ENCODE results near the gene FOXP3.

Gene FOXP3

DNA sequence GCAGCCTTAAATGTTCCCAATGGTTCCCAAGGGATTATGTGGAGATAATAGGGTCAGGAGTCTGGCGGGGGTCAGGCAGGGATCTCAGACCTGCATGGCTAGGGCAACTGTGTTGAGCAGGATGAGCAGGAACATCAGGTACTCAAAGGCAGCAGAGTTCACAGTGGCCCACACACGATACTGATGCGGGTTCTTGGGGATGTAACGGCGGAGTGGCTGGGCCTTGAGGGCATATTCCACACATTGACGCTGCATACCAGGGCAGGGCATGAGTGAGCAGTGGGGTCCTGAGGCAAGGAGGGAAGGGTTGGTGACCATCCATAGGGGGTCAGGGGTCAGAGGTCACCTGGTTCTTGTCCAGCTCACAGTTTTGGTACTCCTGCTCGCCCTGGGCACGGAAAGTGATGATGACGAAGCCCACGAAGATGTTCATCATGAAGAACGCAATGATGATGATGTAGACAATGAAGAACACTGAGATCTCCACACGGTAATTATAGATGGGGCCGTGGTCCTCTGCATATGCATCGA is 49.4 kb downstream of the FOXP3 start:
- DNase-seq (ENCODE audit: low read depth, low spot score): no peak

- no peak for DNase-seq (ENCODE audit: low read depth, low spot score)
Measured at GRCh38 chrX:49214416-49214815, 50.1 kb downstream of the FOXP3 start.

GRCh38 chrX:49212861-49213260 is 51.6 kb downstream of the FOXP3 start:
- no peak for DNase-seq (ENCODE audit: low read depth, low spot score)

DNA sequence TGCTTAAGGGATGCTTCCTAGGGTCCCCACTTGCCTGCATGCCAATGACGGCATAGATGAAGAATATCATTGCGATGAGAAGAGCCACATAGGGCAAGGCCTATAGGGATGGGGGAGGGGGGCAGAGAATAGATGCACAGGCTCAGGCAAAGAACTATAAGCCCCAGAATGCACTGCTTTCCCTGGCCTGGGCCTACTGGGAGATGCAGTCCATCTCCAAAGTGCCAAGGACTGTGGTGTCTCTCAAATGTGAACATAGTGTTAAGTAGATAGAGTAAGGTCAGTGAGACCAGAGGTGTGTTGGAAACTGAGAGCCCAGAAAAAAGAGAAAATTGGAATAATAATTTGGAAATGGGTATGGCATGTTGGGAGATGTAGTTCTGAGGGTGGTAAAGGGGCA is 52.3 kb downstream of the FOXP3 start:
- no peak for DNase-seq (ENCODE audit: low read depth, low spot score)

GRCh38 chrX:49211074-49211473 is 53.4 kb downstream of the FOXP3 start:
- no peak for DNase-seq (ENCODE audit: low read depth, low spot score)

DNA sequence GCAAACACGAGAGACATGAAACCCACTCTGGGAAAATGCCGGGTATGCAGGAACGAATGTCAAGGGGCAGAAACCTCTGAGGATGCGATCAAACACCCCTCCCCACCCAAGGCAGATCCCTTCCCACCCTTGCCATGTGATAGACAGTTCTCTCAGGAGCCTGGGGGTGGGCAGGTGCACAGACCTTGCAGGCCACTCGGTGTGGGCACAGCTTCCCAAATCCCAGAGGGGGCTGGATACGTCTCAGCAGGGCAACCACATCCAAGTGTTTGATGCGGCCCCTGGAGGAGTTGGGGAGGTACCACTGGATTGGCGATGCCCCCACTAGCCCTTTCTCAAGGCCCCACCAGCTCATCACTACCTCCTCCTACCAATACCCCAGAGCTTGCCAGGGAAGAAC is 54.1 kb downstream of the FOXP3 start:
- no peak for DNase-seq (ENCODE audit: low read depth, low spot score)

DNA sequence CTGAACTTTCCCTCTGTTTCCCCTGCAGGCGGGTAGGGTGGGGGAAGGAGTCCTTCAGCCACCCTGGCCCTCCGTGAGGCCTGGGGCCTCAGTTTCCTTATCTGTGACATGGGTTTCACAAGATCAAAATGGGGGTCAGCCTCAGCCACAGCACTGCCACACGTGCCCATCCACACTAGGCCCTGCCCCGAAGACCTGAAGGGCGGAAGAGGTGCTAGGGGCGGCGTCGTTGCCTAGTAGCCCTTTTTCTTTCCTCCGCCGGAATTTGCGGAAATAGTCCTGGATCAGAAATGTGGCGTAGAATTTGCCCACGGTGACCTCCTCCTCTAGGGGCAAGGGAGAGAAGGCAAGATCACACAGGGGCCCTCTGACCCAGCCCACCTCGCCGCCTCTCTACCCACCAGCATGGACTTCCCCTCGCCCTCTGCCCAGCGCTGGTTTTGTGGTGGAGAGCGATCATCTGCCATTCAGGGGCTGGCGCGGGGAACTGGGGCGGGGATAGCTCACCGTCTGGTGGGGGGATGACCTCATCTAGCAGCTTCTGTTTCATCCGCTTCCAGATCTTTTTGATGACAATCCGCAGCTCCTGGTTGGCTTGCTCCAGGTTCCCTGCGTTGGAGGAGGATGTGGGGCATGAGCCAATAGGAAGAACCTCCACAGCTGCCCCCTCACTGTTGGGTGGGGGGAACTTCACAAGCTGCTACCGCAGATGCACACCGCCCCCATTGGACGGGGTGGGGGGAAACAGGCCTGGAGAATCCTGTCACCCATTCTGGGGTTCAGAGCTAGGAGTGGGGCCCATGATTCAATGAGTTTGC is 54.9 kb downstream of the FOXP3 start:
- DNase-seq (ENCODE audit: low read depth, low spot score): no peak

- DNase-seq (ENCODE audit: low read depth, low spot score): no peak
Measured at GRCh38 chrX:49208399-49208798, 56.1 kb downstream of the FOXP3 start.

DNA sequence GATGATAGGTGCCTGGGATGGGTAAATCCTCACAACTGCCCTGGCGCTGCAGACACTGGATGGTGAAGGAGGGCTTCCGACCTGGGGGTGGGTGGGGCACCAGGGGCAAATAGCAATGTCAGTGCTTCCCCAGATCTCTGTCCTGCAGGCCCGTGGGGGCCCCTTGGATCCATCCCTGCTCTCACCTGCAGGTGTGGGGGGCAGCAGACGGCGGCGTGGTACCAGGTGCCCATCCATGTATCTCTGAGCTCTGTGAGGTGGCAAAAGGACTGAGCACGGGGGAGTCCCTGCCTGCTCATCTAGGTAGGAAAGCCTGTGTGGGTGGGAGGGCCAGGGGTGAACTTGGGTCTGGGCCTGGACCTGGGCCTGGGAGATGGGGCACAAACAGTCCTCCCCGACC is 58.0 kb downstream of the FOXP3 start:
- no peak for DNase-seq (ENCODE audit: low read depth, low spot score)

- no peak for DNase-seq (ENCODE audit: low read depth, low spot score)
Measured at GRCh38 chrX:49205443-49205842, 59.1 kb downstream of the FOXP3 start.

- no peak for DNase-seq (ENCODE audit: low read depth, low spot score)
Measured at GRCh38 chrX:49204709-49205108, 59.8 kb downstream of the FOXP3 start.

DNA sequence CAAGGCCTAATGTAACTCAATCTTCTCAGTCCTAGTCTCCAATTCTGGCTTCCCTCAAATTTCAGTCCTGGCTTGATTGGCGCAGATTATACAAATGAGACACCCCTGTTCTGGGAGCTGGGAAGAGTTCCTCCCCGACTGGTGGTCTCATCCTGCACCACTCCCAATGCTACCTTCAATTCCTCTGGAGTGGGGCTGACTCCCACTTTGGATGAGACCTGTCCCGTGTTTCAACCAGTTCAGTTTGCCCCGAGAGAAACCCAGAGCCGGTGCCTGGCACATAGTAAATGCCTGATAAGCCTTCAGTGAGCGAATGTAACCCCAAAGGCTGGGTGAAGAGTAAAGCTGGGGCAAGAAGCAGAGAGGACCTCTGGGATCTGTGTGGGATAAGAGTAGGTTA is 60.5 kb downstream of the FOXP3 start:
- DNase-seq (ENCODE audit: low read depth, low spot score): no peak

- no peak for DNase-seq (ENCODE audit: low read depth, low spot score)
Measured at GRCh38 chrX:49203536-49203935, 61.0 kb downstream of the FOXP3 start.

GRCh38 chrX:49202022-49202421 is 62.5 kb downstream of the FOXP3 start:
- no peak for DNase-seq (ENCODE audit: low read depth, low spot score)
